ENCODE results near the gene SLC16A11. TPM values are rescaled to one million over a fixed set of nuclear protein-coding genes. Genes with fewer than 3 reads are reported as not detected.
"Not testable (repeated sequence)": the region's sequence is repeated elsewhere in the genome, so short reads cannot be mapped to it uniquely, and the experiment has no call there.

Gene SLC16A11
- total RNA-seq, 1 donor from 2014 or later: 0.54 TPM

DNA sequence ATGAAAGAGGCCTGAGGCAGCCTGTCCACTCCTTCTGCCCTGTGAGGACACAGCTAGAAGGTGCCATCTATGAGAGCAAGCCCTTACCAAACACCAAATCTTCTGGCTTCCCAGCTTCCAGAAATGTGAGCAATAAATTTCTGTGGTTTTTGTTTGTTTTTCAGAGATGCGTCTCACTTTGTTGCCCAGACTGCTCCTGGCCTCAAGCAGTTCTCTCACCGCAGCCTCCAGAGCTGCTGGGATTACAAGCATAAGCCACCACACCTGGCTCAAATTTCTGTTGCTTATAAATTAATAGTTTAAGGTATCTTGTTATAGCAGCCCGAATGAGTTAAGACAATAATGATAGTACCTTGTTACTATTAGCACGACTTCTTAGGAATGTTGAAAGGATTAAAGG is 12.5 kb upstream of the SLC16A11 start:
- DNase-seq: no peak
- no peak overlapping the region for H3K27ac Mint-ChIP-seq (ENCODE audit: unreplicated experiment)
- no peaks in the 10 kb centered on the region for H3K36me3 Mint-ChIP-seq (ENCODE audit: unreplicated experiment)
- H3K4me1 Mint-ChIP-seq (ENCODE audit: low read depth, unreplicated experiment): peaks cover 6% of the 10 kb centered on the region
- H3K27me3 Mint-ChIP-seq (ENCODE audit: unreplicated experiment): no peaks in the 10 kb centered on the region
- no peaks in the 10 kb centered on the region for H3K9me3 Mint-ChIP-seq (ENCODE audit: unreplicated experiment)
- TF ChIP-seq, protein P1, sequence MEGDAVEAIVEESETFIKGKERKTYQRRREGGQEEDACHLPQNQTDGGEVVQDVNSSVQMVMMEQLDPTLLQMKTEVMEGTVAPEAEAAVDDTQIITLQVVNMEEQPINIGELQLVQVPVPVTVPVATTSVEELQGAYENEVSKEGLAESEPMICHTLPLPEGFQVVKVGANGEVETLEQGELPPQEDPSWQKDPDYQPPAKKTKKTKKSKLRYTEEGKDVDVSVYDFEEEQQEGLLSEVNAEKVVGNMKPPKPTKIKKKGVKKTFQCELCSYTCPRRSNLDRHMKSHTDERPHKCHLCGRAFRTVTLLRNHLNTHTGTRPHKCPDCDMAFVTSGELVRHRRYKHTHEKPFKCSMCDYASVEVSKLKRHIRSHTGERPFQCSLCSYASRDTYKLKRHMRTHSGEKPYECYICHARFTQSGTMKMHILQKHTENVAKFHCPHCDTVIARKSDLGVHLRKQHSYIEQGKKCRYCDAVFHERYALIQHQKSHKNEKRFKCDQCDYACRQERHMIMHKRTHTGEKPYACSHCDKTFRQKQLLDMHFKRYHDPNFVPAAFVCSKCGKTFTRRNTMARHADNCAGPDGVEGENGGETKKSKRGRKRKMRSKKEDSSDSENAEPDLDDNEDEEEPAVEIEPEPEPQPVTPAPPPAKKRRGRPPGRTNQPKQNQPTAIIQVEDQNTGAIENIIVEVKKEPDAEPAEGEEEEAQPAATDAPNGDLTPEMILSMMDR (IDR thresholded peaks at IDR 0.05; ENCODE audit: partially characterized antibody, unreplicated experiment): no peak
- no peak overlapping the region for H3K4me3 Mint-ChIP-seq (ENCODE audit: unreplicated experiment)

DNA sequence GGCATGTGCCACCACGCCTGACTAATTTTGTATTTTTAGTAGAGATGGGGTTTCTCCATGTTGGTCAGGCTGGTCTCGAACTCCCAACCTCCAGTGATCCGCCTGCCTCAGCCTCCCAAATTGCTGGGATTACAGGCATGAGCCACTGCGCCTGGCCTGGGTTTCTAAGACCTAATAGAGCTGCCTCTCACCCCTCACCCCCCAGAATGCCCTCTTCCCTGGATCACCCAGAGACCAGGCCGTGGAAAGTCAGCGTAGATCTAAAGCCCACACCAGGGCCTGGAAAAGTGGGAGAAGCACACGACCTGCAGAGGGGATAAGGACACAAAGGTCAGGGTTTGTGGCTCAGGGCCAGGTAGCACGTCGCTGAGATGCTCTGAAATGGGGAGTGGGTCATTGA is 6.7 kb upstream of the SLC16A11 start:
- H3K27me3 Mint-ChIP-seq (ENCODE audit: unreplicated experiment); H3K9me3 Mint-ChIP-seq (ENCODE audit: unreplicated experiment): not testable (repeated sequence)

DNA sequence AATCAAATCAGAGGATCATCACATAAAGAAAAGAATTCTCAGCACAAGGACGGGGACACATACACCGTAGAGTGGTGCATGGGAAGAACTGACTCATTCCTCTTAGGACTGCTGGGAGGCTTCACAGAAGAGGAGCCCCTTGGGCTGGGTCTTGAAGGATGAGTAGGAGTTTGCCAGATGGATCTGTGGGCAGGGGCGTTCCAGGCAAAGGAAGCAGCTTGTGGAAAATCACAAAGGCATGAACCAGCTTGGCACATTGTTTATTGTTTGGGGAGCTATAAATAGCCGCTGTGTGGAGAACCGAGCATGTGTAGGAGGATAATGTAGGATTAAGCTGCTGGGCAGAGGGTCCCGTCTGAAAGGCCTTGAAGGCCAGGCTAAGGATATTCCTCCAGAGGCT is 5.1 kb upstream of the SLC16A11 start:
- TF ChIP-seq, protein P1 (IDR thresholded peaks at IDR 0.05; ENCODE audit: partially characterized antibody, unreplicated experiment): no peak
- Mint-ChIP-seq H3K27ac (ENCODE audit: unreplicated experiment) (no peak overlapping the region), H3K9me3 (ENCODE audit: unreplicated experiment) (peaks cover 2% of the 10 kb centered on the region), H3K4me3 (ENCODE audit: unreplicated experiment) (no peak overlapping the region), H3K27me3 (ENCODE audit: unreplicated experiment) (peaks cover 5% of the 10 kb centered on the region), H3K36me3 (ENCODE audit: unreplicated experiment) (no peaks in the 10 kb centered on the region), H3K4me1 (ENCODE audit: low read depth, unreplicated experiment) (peaks cover 14% of the 10 kb centered on the region)
- DNase-seq: no peak

More for the DNA sequence above, 6.7 kb upstream of the SLC16A11 start:
- H3K4me3 Mint-ChIP-seq (ENCODE audit: unreplicated experiment); H3K27ac Mint-ChIP-seq (ENCODE audit: unreplicated experiment); H3K36me3 Mint-ChIP-seq (ENCODE audit: unreplicated experiment); DNase-seq: not testable (repeated sequence)
- H3K4me1 Mint-ChIP-seq (ENCODE audit: low read depth, unreplicated experiment): peaks cover 14% of the 10 kb centered on the region

DNA sequence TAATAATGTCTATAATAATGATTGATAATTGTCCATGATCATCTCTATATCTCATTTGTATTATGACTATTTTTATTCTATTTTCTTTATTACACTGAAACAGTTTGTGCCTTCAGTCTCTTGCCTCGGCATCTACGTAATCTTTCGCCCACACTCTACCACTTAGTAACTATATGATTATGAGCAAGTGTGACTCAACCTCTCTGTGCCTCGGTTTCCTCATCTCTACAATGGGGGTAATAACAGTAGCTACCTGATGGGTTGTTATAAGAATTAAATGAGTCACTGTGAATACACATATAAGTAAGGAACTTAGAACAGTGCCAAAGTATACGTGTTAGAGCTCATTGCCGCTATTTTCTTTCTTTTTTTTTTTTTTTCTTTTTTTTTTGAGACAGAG is 3.7 kb upstream of the SLC16A11 start:
- H3K4me1 Mint-ChIP-seq (ENCODE audit: low read depth, unreplicated experiment): peaks cover 8% of the 10 kb centered on the region
- no peak overlapping the region for H3K27ac Mint-ChIP-seq (ENCODE audit: unreplicated experiment)
- no peak overlapping the region for H3K4me3 Mint-ChIP-seq (ENCODE audit: unreplicated experiment)
- no peak for DNase-seq
- TF ChIP-seq, protein P1 (IDR thresholded peaks at IDR 0.05; ENCODE audit: partially characterized antibody, unreplicated experiment): no peak
- no peaks in the 10 kb centered on the region for H3K36me3 Mint-ChIP-seq (ENCODE audit: unreplicated experiment)
- H3K9me3 Mint-ChIP-seq (ENCODE audit: unreplicated experiment): peaks cover 2% of the 10 kb centered on the region
- H3K27me3 Mint-ChIP-seq (ENCODE audit: unreplicated experiment): peaks cover 5% of the 10 kb centered on the region

DNA sequence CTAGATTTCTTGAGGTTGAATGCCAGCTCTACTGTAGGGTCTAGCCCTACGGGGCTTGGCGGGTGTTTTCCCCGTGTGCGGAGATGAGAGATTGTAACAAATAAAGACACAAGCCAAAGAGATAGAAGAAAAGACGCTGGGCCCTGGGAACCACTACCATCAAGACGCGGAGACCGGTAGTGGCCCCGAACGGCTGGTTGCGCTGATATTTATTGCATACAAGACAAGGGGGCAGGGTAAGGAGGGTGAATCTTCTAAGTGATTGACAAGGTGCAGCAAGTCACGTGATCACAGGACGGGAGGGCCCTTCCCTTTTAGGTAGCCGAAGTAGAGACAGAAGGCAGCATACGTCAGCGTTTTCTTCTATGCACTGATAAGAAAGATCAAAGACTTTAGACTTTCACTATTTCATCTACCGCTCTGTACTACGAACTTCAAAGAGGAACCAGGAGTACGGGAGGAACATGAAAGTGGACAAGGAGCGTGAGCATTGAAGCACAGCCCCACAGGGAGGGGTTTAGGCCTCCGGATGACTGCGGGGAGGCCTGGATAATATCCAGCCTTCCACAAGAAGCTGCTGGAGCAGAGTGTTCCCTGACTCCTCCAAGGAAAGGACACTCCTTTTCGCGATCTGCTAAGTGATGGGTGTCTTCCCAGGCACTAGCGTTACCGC is 3.0 kb upstream of the SLC16A11 start:
- not testable (repeated sequence) for H3K36me3 Mint-ChIP-seq (ENCODE audit: unreplicated experiment); H3K27ac Mint-ChIP-seq (ENCODE audit: unreplicated experiment); H3K27me3 Mint-ChIP-seq (ENCODE audit: unreplicated experiment); DNase-seq; H3K9me3 Mint-ChIP-seq (ENCODE audit: unreplicated experiment); H3K4me1 Mint-ChIP-seq (ENCODE audit: low read depth, unreplicated experiment)
- H3K4me3 Mint-ChIP-seq (ENCODE audit: unreplicated experiment): peak overlapping the region; percentile 76

DNA sequence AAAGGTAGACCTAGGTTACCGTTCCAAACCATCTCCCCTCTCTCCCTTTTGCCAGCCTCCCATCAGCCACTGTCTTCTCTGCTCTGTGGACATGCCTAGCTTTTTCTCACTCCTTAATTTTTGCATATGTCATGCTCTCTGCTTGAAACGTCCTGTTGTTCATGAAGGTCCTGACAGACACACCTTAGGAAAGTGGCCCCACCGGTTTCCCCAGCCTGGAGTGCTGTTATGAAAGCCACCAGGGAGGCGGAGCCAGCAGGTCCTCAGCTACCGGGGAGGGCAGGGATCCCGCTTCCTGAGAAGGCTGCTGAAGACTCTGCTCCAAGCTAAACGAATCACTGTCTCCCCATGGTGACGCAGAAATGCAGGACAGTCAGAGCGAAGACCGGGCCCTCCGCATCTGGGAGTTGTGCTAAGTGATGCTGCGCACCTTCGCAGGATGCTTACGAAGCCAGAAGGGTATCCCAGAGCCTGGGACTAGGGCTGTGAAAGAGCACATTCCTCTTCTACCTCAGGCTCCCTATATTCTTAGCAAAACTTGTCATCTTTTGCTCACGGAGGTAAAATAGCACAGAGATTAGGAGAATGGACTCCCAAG is 2.3 kb upstream of the SLC16A11 start:
- DNase-seq: peak; percentile 48
- H3K27me3 Mint-ChIP-seq (ENCODE audit: unreplicated experiment): peaks cover 14% of the 10 kb centered on the region
- peaks cover 2% of the 10 kb centered on the region for H3K9me3 Mint-ChIP-seq (ENCODE audit: unreplicated experiment)
- H3K27ac Mint-ChIP-seq (ENCODE audit: unreplicated experiment): no peak overlapping the region
- H3K36me3 Mint-ChIP-seq (ENCODE audit: unreplicated experiment): no peaks in the 10 kb centered on the region
- TF ChIP-seq, protein P1 (IDR thresholded peaks at IDR 0.05; ENCODE audit: partially characterized antibody, unreplicated experiment): no peak
- peak overlapping the region; percentile 76 for H3K4me3 Mint-ChIP-seq (ENCODE audit: unreplicated experiment)
- H3K4me1 Mint-ChIP-seq (ENCODE audit: low read depth, unreplicated experiment): peaks cover 8% of the 10 kb centered on the region

Measured in glutamatergic neuron (in vitro differentiated cells).